Measurements from ENCODE around the gene IDUA.

The IDUA gene

GRCh38 chr4:1012034-1012739, 25.3 kb downstream of the IDUA start:
- TF ChIP-seq CTCF (IDR thresholded peaks at IDR 0.05; ENCODE audit: extremely low read depth, missing control alignments): no peak
- DNase-seq (ENCODE audit: low spot score): no peak

GRCh38 chr4:1013225-1014073, 26.6 kb downstream of the IDUA start:
- TF ChIP-seq CTCF (IDR thresholded peaks at IDR 0.05; ENCODE audit: extremely low read depth, missing control alignments): no peak
- DNase-seq (ENCODE audit: low spot score): no peak

- no peak for DNase-seq (ENCODE audit: low spot score)
- TF ChIP-seq CTCF (IDR thresholded peaks at IDR 0.05; ENCODE audit: extremely low read depth, missing control alignments): no peak
Measured at GRCh38 chr4:1014291-1015167, 27.7 kb downstream of the IDUA start.

GRCh38 chr4:1015179-1015578, 28.3 kb downstream of the IDUA start:
- no peak for DNase-seq (ENCODE audit: low spot score)
- TF ChIP-seq CTCF (IDR thresholded peaks at IDR 0.05; ENCODE audit: extremely low read depth, missing control alignments): no peak

- no peak for DNase-seq (ENCODE audit: low spot score)
- TF ChIP-seq CTCF (IDR thresholded peaks at IDR 0.05; ENCODE audit: extremely low read depth, missing control alignments): no peak
Measured at GRCh38 chr4:1015746-1016145, 28.9 kb downstream of the IDUA start.

- no peak for DNase-seq (ENCODE audit: low spot score)
- TF ChIP-seq CTCF (IDR thresholded peaks at IDR 0.05; ENCODE audit: extremely low read depth, missing control alignments): no peak
Measured at GRCh38 chr4:1017211-1017610, 30.4 kb downstream of the IDUA start.
